GM21737 (cell line): ENCODE results near the gene GLRB.
"Not testable (repeated sequence)": the region's sequence is repeated elsewhere in the genome, so short reads cannot be mapped to it uniquely, and the experiment has no call there.

Experiments
- ATAC-seq: cut with Tn5 transposase; IDR thresholded peaks from one replicate; pipeline ENCODE4 v1.9.1; 2021; ENCODE audit warnings: mild to moderate bottlenecking, moderate library complexity; ENCODE audit not compliant: unreplicated experiment

GLRB gene

GRCh38 chr4:157075811-157076577 lies at the start of gene GLRB:
GLRB (plus strand) TSS chr4:157076150; CDS start chr4:157078025, 1,875 bp downstream.
- no peak for ATAC-seq

GRCh38 chr4:157035471-157035870 lies 40.5 kb upstream of the GLRB start:
- ATAC-seq, result no peak

- ATAC-seq, result no peak
Measured at GRCh38 chr4:157040405-157040804, 35.5 kb upstream of the GLRB start.

- ATAC-seq, result no peak
Measured at GRCh38 chr4:157043131-157043530, 32.8 kb upstream of the GLRB start.

- no peak for ATAC-seq
Measured at GRCh38 chr4:157045507-157046127, 30.3 kb upstream of the GLRB start.

GRCh38 chr4:157048248-157048647 lies 27.7 kb upstream of the GLRB start:
- no peak for ATAC-seq

GRCh38 chr4:157050561-157050960 lies 25.4 kb upstream of the GLRB start:
- no peak for ATAC-seq

- ATAC-seq, result no peak
Measured at GRCh38 chr4:157052429-157053040, 23.4 kb upstream of the GLRB start.

GRCh38 chr4:157057218-157057617 lies 18.7 kb upstream of the GLRB start:
- ATAC-seq, result no peak

GRCh38 chr4:157058899-157059298 lies 17.1 kb upstream of the GLRB start:
- not testable (repeated sequence) for ATAC-seq

- ATAC-seq, result no peak
Measured at GRCh38 chr4:157072002-157072401, 3.9 kb upstream of the GLRB start.

GRCh38 chr4:157075401-157075800 lies 549 bp upstream of the GLRB start:
- ATAC-seq, result no peak

- ATAC-seq, result no peak
Measured at GRCh38 chr4:157076578-157076947, 613 bp downstream of the GLRB start.

GRCh38 chr4:157079441-157079840 lies 3.5 kb downstream of the GLRB start:
- ATAC-seq, result no peak

- ATAC-seq, result no peak
Measured at GRCh38 chr4:157080605-157081004, 4.7 kb downstream of the GLRB start.

GRCh38 chr4:157095716-157096115 lies 19.8 kb downstream of the GLRB start:
- no peak for ATAC-seq

- no peak for ATAC-seq
Measured at GRCh38 chr4:157096439-157096838, 20.5 kb downstream of the GLRB start.

GRCh38 chr4:157099506-157099905 lies 23.6 kb downstream of the GLRB start:
- ATAC-seq, result no peak

GRCh38 chr4:157104541-157104940 lies 28.6 kb downstream of the GLRB start:
- no peak for ATAC-seq

GRCh38 chr4:157114671-157115070 lies 38.7 kb downstream of the GLRB start:
- no peak for ATAC-seq

- ATAC-seq, result no peak
Measured at GRCh38 chr4:157115613-157116335, 39.8 kb downstream of the GLRB start.
